ENCODE data around the gene TMEM92.

TMEM92 gene

DNA sequence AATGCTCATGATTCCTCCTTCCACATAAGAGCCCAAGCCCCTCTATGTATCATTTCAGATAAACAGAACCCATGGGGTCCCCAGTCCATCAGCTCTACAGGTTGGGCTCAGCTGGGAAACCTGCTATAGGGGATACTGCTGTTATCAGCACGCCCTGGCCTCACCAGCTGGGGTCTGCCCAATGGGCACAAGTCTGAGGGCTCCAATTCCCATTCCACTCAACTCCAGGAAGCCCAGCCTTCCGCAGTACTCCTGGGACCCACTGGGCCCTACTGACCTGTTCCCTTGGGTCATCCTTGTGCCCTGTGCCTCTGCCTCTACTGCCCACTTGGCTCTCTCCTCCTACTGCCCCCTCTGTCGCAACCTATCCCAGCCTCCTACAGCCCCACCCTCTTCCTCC is 55.5 kb downstream of the TMEM92 start:
- DNase-seq, result no peak

DNA sequence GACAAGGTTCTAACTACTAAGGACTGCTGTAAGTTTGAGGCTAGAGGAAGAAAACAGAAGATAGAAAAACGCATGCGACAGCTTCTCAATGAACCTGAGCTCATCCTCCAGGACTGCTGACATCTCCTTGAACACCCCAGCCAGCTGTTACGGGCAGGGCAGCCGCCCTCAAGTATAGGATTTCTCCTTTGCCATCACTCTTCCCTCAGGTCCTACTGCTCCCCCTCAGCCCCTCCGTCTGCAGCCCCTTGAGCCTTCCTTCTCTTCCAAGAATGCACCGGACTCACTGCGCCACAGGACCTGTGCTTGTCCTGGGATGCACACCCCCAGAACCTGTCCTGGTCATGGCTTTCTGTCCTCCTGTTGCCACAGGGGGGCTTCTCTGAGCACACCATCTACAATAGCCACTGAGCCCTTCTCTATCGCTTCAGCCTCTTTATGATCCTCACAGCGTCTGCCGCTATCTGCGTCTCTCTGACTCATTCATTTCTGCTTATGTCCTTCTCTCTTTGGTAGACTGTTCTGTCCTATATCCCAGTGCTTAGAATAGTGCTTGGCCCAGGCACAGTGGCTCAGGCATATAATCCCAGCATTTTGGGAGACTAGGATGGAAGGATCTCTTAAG is 56.0 kb downstream of the TMEM92 start:
- DNase-seq, result no peak
